HL-60/S4 treated with phorbol 12-myristate 13-acetate at 8.2 ng/mL for 4 days and 3 days (cell line): ENCODE data around the gene CCDC33.

Experiments
- in situ Hi-C: fragments of 300-500 bp; cut with MboI; formaldehyde crosslinking; loops from 2 replicates; pipeline ENCODE4 v1.15.0; 2022; ENCODE audit warnings: low sequenced_read_pairs

The CCDC33 gene

GRCh38 chr15:74307827-74308811, 72.0 kb downstream of the CCDC33 start:
- in situ Hi-C loops, result loop anchor here (5.0 to 25.0 kb wide), 2 partner anchors 181 to 346 kb away; no protein-coding TSS in a partner anchor

- in situ Hi-C loops, result loop anchor here (25.0 kb wide), 1 partner anchor 350 kb away; no protein-coding TSS in a partner anchor
These were observed 75.8 kb downstream of the CCDC33 start for GRCh38 chr15:74311734-74312444.

- in situ Hi-C loops, result loop anchor here (25.0 kb wide), 1 partner anchor 350 kb away; no protein-coding TSS in a partner anchor
These were observed 76.4 kb downstream of the CCDC33 start for GRCh38 chr15:74312445-74313007.

GRCh38 chr15:74313889-74314288, 77.8 kb downstream of the CCDC33 start:
- in situ Hi-C loops, result loop anchor here (25.0 kb wide), 1 partner anchor 352 kb away; no protein-coding TSS in a partner anchor

- in situ Hi-C loops, result loop anchor here (25.0 kb wide), 1 partner anchor 353 kb away; no protein-coding TSS in a partner anchor
These were observed 78.8 kb downstream of the CCDC33 start for GRCh38 chr15:74314795-74315438.

GRCh38 chr15:74315626-74316025, 79.5 kb downstream of the CCDC33 start:
- in situ Hi-C loops, result loop anchor here (25.0 kb wide), 1 partner anchor 353 kb away; no protein-coding TSS in a partner anchor

- in situ Hi-C loops, result loop anchor here (25.0 kb wide), 1 partner anchor 354 kb away; no protein-coding TSS in a partner anchor
These were observed 80.0 kb downstream of the CCDC33 start for GRCh38 chr15:74316141-74316540.

GRCh38 chr15:74317820-74318375, 81.8 kb downstream of the CCDC33 start:
- in situ Hi-C loops, result loop anchor here (25.0 kb wide), 1 partner anchor 356 kb away; no protein-coding TSS in a partner anchor

GRCh38 chr15:74318376-74319137, 82.4 kb downstream of the CCDC33 start:
- in situ Hi-C loops, result loop anchor here (25.0 kb wide), 1 partner anchor 356 kb away; no protein-coding TSS in a partner anchor

- in situ Hi-C loops, result loop anchor here (25.0 kb wide), 1 partner anchor 357 kb away; no protein-coding TSS in a partner anchor
These were observed 83.0 kb downstream of the CCDC33 start for GRCh38 chr15:74319138-74319460.

GRCh38 chr15:74319596-74320351, 83.6 kb downstream of the CCDC33 start:
- in situ Hi-C loops, result loop anchor here (25.0 kb wide), 1 partner anchor 357 kb away; no protein-coding TSS in a partner anchor

GRCh38 chr15:74320352-74321247, 84.5 kb downstream of the CCDC33 start:
- in situ Hi-C loops, result loop anchor here (25.0 kb wide), 1 partner anchor 358 kb away; no protein-coding TSS in a partner anchor

- in situ Hi-C loops, result loop anchor here (25.0 kb wide), 1 partner anchor 360 kb away; no protein-coding TSS in a partner anchor
These were observed 86.5 kb downstream of the CCDC33 start for GRCh38 chr15:74322558-74323180.

- in situ Hi-C loops, result loop anchor here (25.0 kb wide), 1 partner anchor 362 kb away; no protein-coding TSS in a partner anchor
These were observed 88.6 kb downstream of the CCDC33 start for GRCh38 chr15:74324714-74325113.

- in situ Hi-C loops, result no loop called here
These were observed 90.6 kb downstream of the CCDC33 start for GRCh38 chr15:74326746-74327145.

- in situ Hi-C loops, result no loop called here
These were observed 91.6 kb downstream of the CCDC33 start for GRCh38 chr15:74327756-74328155.
